SK-N-SH (cell line): Measurements from ENCODE around the gene MAP1LC3A. TPM values are rescaled to one million over a fixed set of nuclear protein-coding genes. Genes with fewer than 3 reads are reported as not detected.

ENCODE experiments used
- CTCF ChIA-PET: fragments of 300-600, 350-600 bp; formaldehyde crosslinking; extraction: SDS; loops from one replicate; lab custom pipeline; 2021; lab: Yijun Ruan, JAX
- POLR2A ChIA-PET: fragments of 350-600 bp; sonication (Branson Sonifier 250); formaldehyde crosslinking; extraction: SDS; loops from one replicate; lab custom pipeline; 2020; ENCODE audit warnings: antibody characterized with exemption, inconsistent platforms; lab: Yijun Ruan, JAX
- DNase-seq: peaks from one replicate; pipeline ENCODE4 v3.0.0; 2012
- H2AFZ ChIP-seq: fragments of 200-600 bp; sonication (generic); 2 replicates; pipeline ENCODE4 v1.8.1; 2016; ENCODE audit warnings: antibody characterized with exemption, mild to moderate bottlenecking, low read depth
- H3F3A ChIP-seq: fragments of 200-600 bp; sonication (generic); replicated peaks from 2 replicates; pipeline ENCODE3; 2016; ENCODE audit warnings: antibody characterized with exemption, mild to moderate bottlenecking; ENCODE audit not compliant: insufficient read depth
- H3K27ac ChIP-seq, 2 experiments: fragments of 200-500 bp in 1 of 2; fragments of 200-600 bp in 1 of 2; sonication (Bioruptor generic) in 1 of 2; sonication (generic), shearing (Covaris generic) in 1 of 2; 2 replicates each; pipeline versions ENCODE4 v1.5.1 to v1.6.1; 2014 to 2016; ENCODE audit warnings: low read depth in 2 of 2, inconsistent platforms in 1 of 2, low read length in 1 of 2, mild to moderate bottlenecking in 1 of 2, mixed read lengths in 1 of 2
- H3K27me3 ChIP-seq: fragments of 200-600 bp; sonication (generic), shearing (Covaris generic); 2 replicates; pipeline ENCODE4 v1.6.1; 2016; ENCODE audit warnings: mixed run types; ENCODE audit not compliant: insufficient read depth
- H3K36me3 ChIP-seq, 2 experiments: fragments of 200-500 bp in 1 of 2; fragments of 200-600 bp in 1 of 2; sonication (Bioruptor generic) in 1 of 2; sonication (generic) in 1 of 2; replicated peaks in 1 of 2; 2 replicates each; pipeline versions ENCODE3 to v1.5.1; 2014 to 2016; ENCODE audit warnings: low read length in 1 of 2, mild to moderate bottlenecking in 1 of 2; ENCODE audit not compliant: insufficient read depth in 2 of 2, control insufficient read depth in 1 of 2
- H3K4me1 ChIP-seq, 2 experiments: fragments of 200-500 bp in 1 of 2; fragments of 200-600 bp in 1 of 2; sonication (Bioruptor generic) in 1 of 2; sonication (generic), shearing (Covaris generic) in 1 of 2; 2 replicates each; pipeline versions ENCODE4 v1.5.1 to v1.6.1; 2014 to 2016; ENCODE audit warnings: low read depth in 1 of 2, low read length in 1 of 2, mixed run types in 1 of 2; ENCODE audit not compliant: insufficient read depth in 2 of 2, control insufficient read depth in 1 of 2
- H3K4me2 ChIP-seq: fragments of 200-600 bp; sonication (generic), shearing (Covaris generic); 2 replicates; pipeline ENCODE4 v1.6.1; 2017; ENCODE audit warnings: mixed run types
- H3K4me3 ChIP-seq, 2 experiments: fragments of 200-500 bp in 1 of 2; fragments of 200-600 bp in 1 of 2; sonication (Bioruptor generic) in 1 of 2; sonication (generic), shearing (Covaris generic) in 1 of 2; 2 replicates each; pipeline versions ENCODE4 v1.5.1 to v1.8.1; 2014 to 2016; ENCODE audit warnings: low read depth in 2 of 2, inconsistent platforms in 1 of 2, low read length in 1 of 2, mild to moderate bottlenecking in 1 of 2, mixed read lengths in 1 of 2, moderate library complexity in 1 of 2
- H3K79me2 ChIP-seq: fragments of 200-600 bp; sonication (generic); 2 replicates; pipeline ENCODE4 v1.8.1; 2017; ENCODE audit warnings: mild to moderate bottlenecking; ENCODE audit not compliant: insufficient read depth
- H3K9ac ChIP-seq: fragments of 200-600 bp; sonication (generic); 2 replicates; pipeline ENCODE4 v1.6.1; 2017; ENCODE audit warnings: mixed run types
- H3K9me2 ChIP-seq: fragments of 200-600 bp; sonication (generic); 2 replicates; pipeline ENCODE4 v1.6.1; 2017; ENCODE audit warnings: mixed run types
- H3K9me3 ChIP-seq: fragments of 200-600 bp; sonication (generic); 2 replicates; pipeline ENCODE4 v1.6.1; 2017; ENCODE audit warnings: mixed run types, mild to moderate bottlenecking, moderate library complexity
- H4K20me1 ChIP-seq: fragments of 200-600 bp; sonication (generic); 2 replicates; pipeline ENCODE4 v1.6.1; 2017; ENCODE audit warnings: mild to moderate bottlenecking, mixed run types; ENCODE audit not compliant: insufficient read depth
- EZH2phosphoT487 ChIP-seq: fragments of 200-600 bp; sonication (generic); IDR thresholded peaks from 2 replicates; pipeline ENCODE4 v1.6.1; 2017; ENCODE audit warnings: low read depth, mixed run types, mild to moderate bottlenecking, antibody characterized with exemption, moderate library complexity, borderline replicate concordance
- FOXJ3 ChIP-seq: sonication (generic); formaldehyde crosslinking; IDR thresholded peaks from 2 replicates; pipeline ENCODE4 v1.5.1; 2020; ENCODE audit warnings: mild to moderate bottlenecking, missing genetic modification reagents
- GABPA ChIP-seq: IDR thresholded peaks from 2 replicates; pipeline ENCODE4 v1.4.0; 2012; ENCODE audit warnings: low read depth, mild to moderate bottlenecking
- POLR2AphosphoS5 ChIP-seq: IDR thresholded peaks from 2 replicates; pipeline ENCODE4 v1.6.1; 2012; ENCODE audit warnings: low read depth, low read length
- RAD21 ChIP-seq: IDR thresholded peaks from 2 replicates; pipeline ENCODE4 v1.6.1; 2012; ENCODE audit warnings: mild to moderate bottlenecking, low read length
- RCOR1 ChIP-seq: fragments of 150-350 bp; IDR thresholded peaks from 2 replicates; pipeline ENCODE4 v1.6.1; 2017; ENCODE audit warnings: antibody characterized with exemption, low read length
- RFX5 ChIP-seq: IDR thresholded peaks from 2 replicates; pipeline ENCODE4 v1.6.1; 2012; ENCODE audit warnings: mild to moderate bottlenecking, improper control_type of control experiment, low read length
- RXRA ChIP-seq: IDR thresholded peaks from 2 replicates; pipeline ENCODE4 v1.4.0; 2012; ENCODE audit warnings: low read depth, mild to moderate bottlenecking, borderline replicate concordance
- SMC3 ChIP-seq: IDR thresholded peaks from 2 replicates; pipeline ENCODE4 v1.6.1; 2012; ENCODE audit warnings: low read depth, low read length, improper control_type of control experiment
- TAF1 ChIP-seq: IDR thresholded peaks from 2 replicates; pipeline ENCODE4 v1.6.1; 2012; ENCODE audit warnings: low read depth, mild to moderate bottlenecking, low read length, moderate library complexity, borderline replicate concordance
- WGBS: methylation state at CpG from one replicate; pipeline ENCODE4 v1.1.6; 2017; ENCODE audit warnings: low lambda C conversion rate; 5-methylcytosine and 5-hydroxymethylcytosine counted together
- polyA plus RNA-seq, 3 experiments: library from polyadenylated mRNA; depleted of rRNA; stranded (reverse); fragments of >200 nt; gene quantifications; 2 replicates each; pipeline ENCODE4 v1.2.3, GENCODE V29; 2012
- TF ChIP-seq, protein P1 (sequence below): fragments of 150-350 bp; IDR thresholded peaks from 2 replicates; pipeline ENCODE4 v1.6.1; 2017; ENCODE audit warnings: antibody characterized with exemption, low read length, low read depth, borderline replicate concordance
- TF ChIP-seq, protein P2 (sequence below): IDR thresholded peaks from 2 replicates; pipeline ENCODE4 v1.4.0; 2012; ENCODE audit warnings: low read depth, borderline replicate concordance
- TF ChIP-seq, protein P3 (sequence below): IDR thresholded peaks from 2 replicates; pipeline ENCODE4; 2012
- TF ChIP-seq, protein P4 (sequence below): fragments of 200-600 bp; sonication (generic); IDR thresholded peaks from 2 replicates; pipeline ENCODE4 v1.6.1; 2017; ENCODE audit warnings: antibody characterized with exemption, mild to moderate bottlenecking, moderate library complexity

The MAP1LC3A gene
- polyA plus RNA-seq, 1 of the 3 experiments (the other 2 are of a cell fraction), result 24.9 TPM

GRCh38 chr20:34567892-34568865 is 9.7 kb downstream of the MAP1LC3A start (continued):
- TF ChIP-seq, protein P1, sequence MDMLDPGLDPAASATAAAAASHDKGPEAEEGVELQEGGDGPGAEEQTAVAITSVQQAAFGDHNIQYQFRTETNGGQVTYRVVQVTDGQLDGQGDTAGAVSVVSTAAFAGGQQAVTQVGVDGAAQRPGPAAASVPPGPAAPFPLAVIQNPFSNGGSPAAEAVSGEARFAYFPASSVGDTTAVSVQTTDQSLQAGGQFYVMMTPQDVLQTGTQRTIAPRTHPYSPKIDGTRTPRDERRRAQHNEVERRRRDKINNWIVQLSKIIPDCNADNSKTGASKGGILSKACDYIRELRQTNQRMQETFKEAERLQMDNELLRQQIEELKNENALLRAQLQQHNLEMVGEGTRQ, result no peak
- TF ChIP-seq RXRA (no peak), GABPA (no peak)
- TF ChIP-seq, protein P2, sequence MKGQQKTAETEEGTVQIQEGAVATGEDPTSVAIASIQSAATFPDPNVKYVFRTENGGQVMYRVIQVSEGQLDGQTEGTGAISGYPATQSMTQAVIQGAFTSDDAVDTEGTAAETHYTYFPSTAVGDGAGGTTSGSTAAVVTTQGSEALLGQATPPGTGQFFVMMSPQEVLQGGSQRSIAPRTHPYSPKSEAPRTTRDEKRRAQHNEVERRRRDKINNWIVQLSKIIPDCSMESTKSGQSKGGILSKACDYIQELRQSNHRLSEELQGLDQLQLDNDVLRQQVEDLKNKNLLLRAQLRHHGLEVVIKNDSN, result no peak

DNA sequence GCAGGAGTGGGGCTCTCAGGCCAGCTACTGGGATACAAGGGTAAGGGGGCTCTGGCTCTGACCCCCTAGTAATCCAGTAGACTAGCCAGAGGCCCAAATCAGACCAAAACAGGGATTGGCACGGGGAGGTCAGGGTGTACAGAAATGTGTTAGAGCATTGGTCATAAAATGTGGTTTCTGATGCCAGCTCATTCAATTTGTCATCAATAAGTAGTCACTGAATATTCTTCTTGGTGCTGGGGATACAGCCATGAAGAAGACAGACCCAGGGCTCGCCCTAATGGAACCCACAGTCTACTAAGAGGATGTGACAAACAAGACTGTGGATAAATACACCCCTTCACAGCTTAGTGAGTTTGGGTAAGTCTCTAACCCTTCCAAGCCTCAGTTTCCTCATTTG is 11.1 kb downstream of the MAP1LC3A start:
- CTCF ChIA-PET, result interaction anchor here (0.8 to 0.9 kb wide), 2 partner anchors 199 to 379 kb away, joined by 3 to 4 read pairs; no protein-coding TSS in a partner anchor
- Histone ChIP-seq H3K79me2 (no peaks in the 10 kb centered on the region), H3K4me1 (no peaks in the 10 kb centered on the region), H3K27me3 (no peaks in the 10 kb centered on the region), H3K27ac (no peak overlapping the region), H2AFZ (no peak overlapping the region)
- TF ChIP-seq, protein P3, sequence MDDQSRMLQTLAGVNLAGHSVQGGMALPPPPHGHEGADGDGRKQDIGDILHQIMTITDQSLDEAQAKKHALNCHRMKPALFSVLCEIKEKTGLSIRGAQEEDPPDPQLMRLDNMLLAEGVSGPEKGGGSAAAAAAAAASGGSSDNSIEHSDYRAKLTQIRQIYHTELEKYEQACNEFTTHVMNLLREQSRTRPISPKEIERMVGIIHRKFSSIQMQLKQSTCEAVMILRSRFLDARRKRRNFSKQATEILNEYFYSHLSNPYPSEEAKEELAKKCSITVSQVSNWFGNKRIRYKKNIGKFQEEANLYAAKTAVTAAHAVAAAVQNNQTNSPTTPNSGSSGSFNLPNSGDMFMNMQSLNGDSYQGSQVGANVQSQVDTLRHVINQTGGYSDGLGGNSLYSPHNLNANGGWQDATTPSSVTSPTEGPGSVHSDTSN, result no peak
- TF ChIP-seq, protein P1, result no peak
- no peak for TF ChIP-seq RCOR1
- TF ChIP-seq, all 33 proteins: peak for 0
- Histone ChIP-seq H3K4me3 (no peak overlapping the region), H3F3A (peaks cover 3% of the 10 kb centered on the region), H3K4me2 (no peak overlapping the region), H4K20me1 (no peaks in the 10 kb centered on the region), H3K9me2 (no peaks in the 10 kb centered on the region), H3K9me3 (no peaks in the 10 kb centered on the region), H3K36me3 (peaks cover 0 to 8% of the 10 kb centered on the region in 2 experiments), H3K9ac (no peak overlapping the region)
- POLR2A ChIA-PET, result no interaction called here
- 100% methylated on average over 1 of the region's 2 CpGs for WGBS
- no peak for DNase-seq

DNA sequence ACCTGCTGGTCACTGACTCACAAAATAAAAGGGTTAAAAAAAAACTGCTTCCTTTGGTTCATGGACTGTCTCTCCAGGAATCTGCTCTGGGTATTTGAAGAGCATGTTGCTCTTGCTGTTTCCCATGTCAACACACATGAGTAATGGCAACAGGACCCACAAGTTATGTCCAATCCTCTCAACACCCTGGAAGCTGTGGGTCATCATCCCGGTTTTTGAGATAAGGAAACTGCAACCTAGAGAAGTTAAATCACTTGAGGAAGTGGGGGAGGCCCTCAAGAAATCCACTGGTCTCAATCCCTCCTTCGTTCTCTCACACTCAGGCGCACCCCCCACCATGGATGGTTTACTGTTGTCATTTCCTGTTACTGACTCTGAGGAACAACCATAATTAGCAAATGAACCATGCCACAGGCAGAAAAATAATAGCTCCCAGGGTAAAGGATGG is 12.4 kb downstream of the MAP1LC3A start:
- DNase-seq, result no peak
- no peaks in the 10 kb centered on the region for H3K27me3 ChIP-seq
- H3K36me3 ChIP-seq, result peaks cover 0 to 12% of the 10 kb centered on the region in 2 experiments
- CTCF ChIA-PET, result interaction anchor here (0.6 to 1.4 kb wide), 2 partner anchors 10 to 529 kb away, joined by 3 to 4 read pairs; no protein-coding TSS in a partner anchor
- H4K20me1 ChIP-seq, result no peaks in the 10 kb centered on the region
- no peak overlapping the region for H3K4me2 ChIP-seq
- POLR2A ChIA-PET, result no interaction called here
- H3K27ac ChIP-seq, result peak overlapping the region in 1 of 2 experiments; percentile 12; a peak in 1 of 4 replicates
- H3K4me1 ChIP-seq, result no peaks in the 10 kb centered on the region
- no peak overlapping the region for H3K9ac ChIP-seq
- no peak overlapping the region for H3K4me3 ChIP-seq
- H3K9me2 ChIP-seq, result no peaks in the 10 kb centered on the region
- H3K9me3 ChIP-seq, result no peaks in the 10 kb centered on the region
- no peak overlapping the region for H2AFZ ChIP-seq
- 75% methylated on average over 3 of the region's 3 CpGs for WGBS
- no peaks in the 10 kb centered on the region for H3K79me2 ChIP-seq
- peaks cover 3% of the 10 kb centered on the region for H3F3A ChIP-seq
- TF ChIP-seq FOXJ3 (CRISPR knock-in tag), result no peak
- TF ChIP-seq POLR2AphosphoS5, result no peak
- no peak for TF ChIP-seq RFX5
- TF ChIP-seq TAF1, result no peak
- no peak for TF ChIP-seq EZH2phosphoT487
- no peak for TF ChIP-seq RAD21
- TF ChIP-seq, protein P4, sequence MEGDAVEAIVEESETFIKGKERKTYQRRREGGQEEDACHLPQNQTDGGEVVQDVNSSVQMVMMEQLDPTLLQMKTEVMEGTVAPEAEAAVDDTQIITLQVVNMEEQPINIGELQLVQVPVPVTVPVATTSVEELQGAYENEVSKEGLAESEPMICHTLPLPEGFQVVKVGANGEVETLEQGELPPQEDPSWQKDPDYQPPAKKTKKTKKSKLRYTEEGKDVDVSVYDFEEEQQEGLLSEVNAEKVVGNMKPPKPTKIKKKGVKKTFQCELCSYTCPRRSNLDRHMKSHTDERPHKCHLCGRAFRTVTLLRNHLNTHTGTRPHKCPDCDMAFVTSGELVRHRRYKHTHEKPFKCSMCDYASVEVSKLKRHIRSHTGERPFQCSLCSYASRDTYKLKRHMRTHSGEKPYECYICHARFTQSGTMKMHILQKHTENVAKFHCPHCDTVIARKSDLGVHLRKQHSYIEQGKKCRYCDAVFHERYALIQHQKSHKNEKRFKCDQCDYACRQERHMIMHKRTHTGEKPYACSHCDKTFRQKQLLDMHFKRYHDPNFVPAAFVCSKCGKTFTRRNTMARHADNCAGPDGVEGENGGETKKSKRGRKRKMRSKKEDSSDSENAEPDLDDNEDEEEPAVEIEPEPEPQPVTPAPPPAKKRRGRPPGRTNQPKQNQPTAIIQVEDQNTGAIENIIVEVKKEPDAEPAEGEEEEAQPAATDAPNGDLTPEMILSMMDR, result no peak
- TF ChIP-seq GABPA, result no peak
- TF ChIP-seq SMC3, result no peak
